Keratinocyte (primary cell): ENCODE data around the gene MACROH2A1. TPM values are rescaled to one million over a fixed set of nuclear protein-coding genes. Genes with fewer than 3 reads are reported as not detected.

Experiments used
- DNase-seq: peaks from one replicate; pipeline ENCODE4 v3.0.0-alpha.2; 2011; ENCODE audit warnings: low read depth, missing footprints, low spot score
- FAIRE-seq: peaks from 2 replicates; lab custom pipeline; 2011; peaks lifted over from hg19 to GRCh38; lab: Jason Lieb, UNC
- H2AFZ ChIP-seq: 2 replicates; pipeline ENCODE4 v1.6.0; 2012; ENCODE audit warnings: low read length, control low read depth, inconsistent platforms; ENCODE audit not compliant: control insufficient read depth
- H3K27ac ChIP-seq: 2 replicates; pipeline ENCODE4 v1.5.1; 2011; ENCODE audit warnings: low read length; ENCODE audit not compliant: control insufficient read depth, insufficient read depth
- H3K27me3 ChIP-seq: 3 replicates; pipeline ENCODE4 v1.6.0; 2011; ENCODE audit warnings: low read length; ENCODE audit not compliant: control insufficient read depth, insufficient read depth; ENCODE audit errors: extremely low read depth
- H3K36me3 ChIP-seq, 2 experiments: 2 replicates in 1 of 2; 3 replicates in 1 of 2; pipeline ENCODE4 v1.5.1; 2011; ENCODE audit warnings: low read length in 2 of 2, mild to moderate bottlenecking in 1 of 2; ENCODE audit not compliant: control insufficient read depth in 2 of 2, insufficient read depth in 2 of 2; ENCODE audit errors: extremely low read depth in 1 of 2
- H3K4me1 ChIP-seq: 3 replicates; pipeline ENCODE4 v1.5.1; 2011; ENCODE audit warnings: low read length; ENCODE audit not compliant: control insufficient read depth, insufficient read depth; ENCODE audit errors: extremely low read depth
- H3K4me2 ChIP-seq: 3 replicates; pipeline ENCODE4 v1.6.0; 2011; ENCODE audit warnings: low read depth, low read length; ENCODE audit not compliant: control insufficient read depth, insufficient read depth; ENCODE audit errors: extremely low read depth
- H3K4me3 ChIP-seq, 3 experiments: fragments of 200-600 bp in 1 of 3; sonication (generic) in 1 of 3; 2 replicates in 2 of 3; 3 replicates in 1 of 3; pipeline ENCODE4 v1.5.1; 2011 to 2016; ENCODE audit warnings: low read length in 3 of 3, mild to moderate bottlenecking in 3 of 3, control low read depth in 2 of 3, inconsistent platforms in 1 of 3, low read depth in 1 of 3, mixed read lengths in 1 of 3, mixed run types in 1 of 3, moderate library complexity in 1 of 3; ENCODE audit not compliant: control insufficient read depth in 2 of 3, insufficient read depth in 2 of 3; ENCODE audit errors: extremely low read depth in 1 of 3
- H3K79me2 ChIP-seq: 2 replicates; pipeline ENCODE4 v1.6.0; 2012; ENCODE audit warnings: low read length; ENCODE audit not compliant: control insufficient read depth, insufficient read depth
- H3K9ac ChIP-seq: 3 replicates; pipeline ENCODE4 v1.6.0; 2011; ENCODE audit warnings: low read length; ENCODE audit not compliant: control insufficient read depth, insufficient read depth; ENCODE audit errors: extremely low read depth
- H3K9me1 ChIP-seq: 3 replicates; pipeline ENCODE4 v1.6.0; 2011; ENCODE audit warnings: low read length; ENCODE audit not compliant: control insufficient read depth, insufficient read depth; ENCODE audit errors: extremely low read depth
- H3K9me3 ChIP-seq: 2 replicates; pipeline ENCODE4 v1.5.1; 2012; ENCODE audit warnings: low read depth, low read length; ENCODE audit not compliant: control insufficient read depth
- H4K20me1 ChIP-seq: 3 replicates; pipeline ENCODE4 v1.6.0; 2011; ENCODE audit warnings: low read length; ENCODE audit not compliant: control insufficient read depth, insufficient read depth; ENCODE audit errors: extremely low read depth
- EZH2 ChIP-seq: IDR thresholded peaks from one replicate; pipeline ENCODE4 v1.6.1; 2012; ENCODE audit warnings: inconsistent platforms, mild to moderate bottlenecking, low read length, moderate library complexity
- dilution Hi-C: fragments of 300-500 bp; cut with MboI; formaldehyde crosslinking; loops from one replicate; pipeline ENCODE4 v1.7.0; 2020; ENCODE audit warnings: low sequenced_read_pairs; ENCODE audit not compliant: extremely low pct_ligation_motif_present
- polyA plus RNA-seq, 5 experiments: library from polyadenylated mRNA; depleted of rRNA in 3 of 5; stranded (reverse) in 3 of 5; stranded (forward) in 1 of 5; unstranded in 1 of 5; fragments of >200 nt; gene quantifications; 1 replicate in 1 of 5; 2 replicates in 3 of 5; 3 replicates in 1 of 5; pipeline versions ENCODE4 v1.2.1 to v1.2.3, GENCODE V29; 2011 to 2012; ENCODE audit warnings: missing spikeins in 2 of 5, low read depth in 1 of 5, low replicate concordance in 1 of 5
- TF ChIP-seq, protein P1 (sequence below), 3 experiments: IDR thresholded peaks in 1 of 3; conservative IDR thresholded peaks in 1 of 3; optimal IDR thresholded peaks in 1 of 3; 2 replicates in 2 of 3; 3 replicates in 1 of 3; pipeline versions ENCODE3 to v1.5.1; 2011; ENCODE audit warnings: low read length in 3 of 3, mild to moderate bottlenecking in 3 of 3, moderate library complexity in 2 of 3, control low read depth in 1 of 3, inconsistent platforms in 1 of 3; ENCODE audit not compliant: insufficient read depth in 2 of 3; ENCODE audit errors: extremely low read depth in 1 of 3

The MACROH2A1 gene
- polyA plus RNA-seq, 1 donor (not counting 4 experiments of a cell fraction or from before 2014, with no cell fraction given): 208 TPM

DNA sequence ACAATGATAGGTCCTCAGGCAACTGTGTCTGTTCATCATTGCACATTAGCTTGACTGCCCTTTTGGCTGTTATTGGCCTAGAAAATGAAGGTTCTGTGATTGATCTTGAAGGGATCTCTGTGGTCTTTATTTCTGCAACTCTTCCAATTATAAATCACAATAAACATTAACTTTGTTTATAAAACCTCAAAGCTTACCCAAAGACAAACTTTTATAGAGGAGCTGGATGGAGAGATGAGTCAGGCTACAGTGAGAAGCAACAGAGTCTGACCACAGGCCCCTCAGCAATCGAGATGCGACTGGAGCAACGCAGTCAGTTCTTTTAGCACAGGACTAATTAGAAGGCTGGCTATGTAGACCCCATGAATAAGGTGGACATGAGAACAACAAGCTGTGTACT lies 5.3 kb downstream of the MACROH2A1 start:
- no peak overlapping the region for H3K4me3 ChIP-seq
- H2AFZ ChIP-seq: no peak overlapping the region
- no peak overlapping the region for H3K4me2 ChIP-seq
- H3K36me3 ChIP-seq: peaks cover 4 to 40% of the 10 kb centered on the region in 2 experiments
- no peak for FAIRE-seq
- H3K27me3 ChIP-seq: no peaks in the 10 kb centered on the region
- H3K9me1 ChIP-seq: peaks cover 23% of the 10 kb centered on the region
- dilution Hi-C loops: no loop called here
- DNase-seq: no peak
- H3K27ac ChIP-seq: no peak overlapping the region
- peaks cover 68% of the 10 kb centered on the region for H3K4me1 ChIP-seq
- no peaks in the 10 kb centered on the region for H3K9me3 ChIP-seq
- peaks cover 100% of the 10 kb centered on the region for H3K79me2 ChIP-seq
- no peak overlapping the region for H3K9ac ChIP-seq
- H4K20me1 ChIP-seq: peaks cover 35% of the 10 kb centered on the region
- TF ChIP-seq, protein P1, sequence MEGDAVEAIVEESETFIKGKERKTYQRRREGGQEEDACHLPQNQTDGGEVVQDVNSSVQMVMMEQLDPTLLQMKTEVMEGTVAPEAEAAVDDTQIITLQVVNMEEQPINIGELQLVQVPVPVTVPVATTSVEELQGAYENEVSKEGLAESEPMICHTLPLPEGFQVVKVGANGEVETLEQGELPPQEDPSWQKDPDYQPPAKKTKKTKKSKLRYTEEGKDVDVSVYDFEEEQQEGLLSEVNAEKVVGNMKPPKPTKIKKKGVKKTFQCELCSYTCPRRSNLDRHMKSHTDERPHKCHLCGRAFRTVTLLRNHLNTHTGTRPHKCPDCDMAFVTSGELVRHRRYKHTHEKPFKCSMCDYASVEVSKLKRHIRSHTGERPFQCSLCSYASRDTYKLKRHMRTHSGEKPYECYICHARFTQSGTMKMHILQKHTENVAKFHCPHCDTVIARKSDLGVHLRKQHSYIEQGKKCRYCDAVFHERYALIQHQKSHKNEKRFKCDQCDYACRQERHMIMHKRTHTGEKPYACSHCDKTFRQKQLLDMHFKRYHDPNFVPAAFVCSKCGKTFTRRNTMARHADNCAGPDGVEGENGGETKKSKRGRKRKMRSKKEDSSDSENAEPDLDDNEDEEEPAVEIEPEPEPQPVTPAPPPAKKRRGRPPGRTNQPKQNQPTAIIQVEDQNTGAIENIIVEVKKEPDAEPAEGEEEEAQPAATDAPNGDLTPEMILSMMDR (optimal IDR thresholded peaks at IDR 0.05 in 1 of 3, IDR thresholded peaks at IDR 0.05 in 1 of 3, conservative IDR thresholded peaks at IDR 0.05 in 1 of 3; ENCODE audit: extremely low read depth in 1 of 3, insufficient read depth in 2 of 3, low read length in 3 of 3): no peak
- TF ChIP-seq EZH2: no peak

DNA sequence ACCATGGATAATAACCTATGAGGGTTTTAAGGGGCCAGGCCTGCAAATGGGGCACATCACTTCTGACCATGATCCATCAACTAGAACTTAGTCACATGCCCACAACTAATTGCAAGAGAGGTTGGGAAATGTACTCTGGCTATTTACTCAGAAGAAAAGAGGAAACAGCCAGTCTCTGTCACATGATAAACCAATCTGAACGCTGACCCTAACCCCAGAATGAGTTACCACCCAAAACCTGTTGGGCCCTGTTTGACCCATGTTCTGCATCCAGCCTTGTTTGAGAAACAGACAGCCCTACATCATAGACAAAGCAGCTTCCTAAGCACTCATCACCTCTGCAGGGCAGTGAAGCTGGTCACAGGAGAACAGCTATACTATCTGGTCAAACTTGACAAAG lies 5.8 kb downstream of the MACROH2A1 start:
- peaks cover 73% of the 10 kb centered on the region for H3K4me1 ChIP-seq
- FAIRE-seq (no peak), DNase-seq (no peak)
- H3K27me3 ChIP-seq: no peaks in the 10 kb centered on the region
- H3K9ac ChIP-seq: no peak overlapping the region
- no peak overlapping the region for H3K4me3 ChIP-seq
- H3K4me2 ChIP-seq: no peak overlapping the region
- no peak overlapping the region for H2AFZ ChIP-seq
- H4K20me1 ChIP-seq: peaks cover 35% of the 10 kb centered on the region
- no peaks in the 10 kb centered on the region for H3K9me3 ChIP-seq
- dilution Hi-C loops: no loop called here
- no peak overlapping the region for H3K27ac ChIP-seq
- H3K36me3 ChIP-seq: peaks cover 4 to 44% of the 10 kb centered on the region in 2 experiments
- TF ChIP-seq, protein P1 (optimal IDR thresholded peaks at IDR 0.05 in 1 of 3, IDR thresholded peaks at IDR 0.05 in 1 of 3, conservative IDR thresholded peaks at IDR 0.05 in 1 of 3; ENCODE audit: extremely low read depth in 1 of 3, insufficient read depth in 2 of 3, low read length in 3 of 3): no peak
- no peak for TF ChIP-seq EZH2
- peaks cover 23% of the 10 kb centered on the region for H3K9me1 ChIP-seq
- peaks cover 99% of the 10 kb centered on the region for H3K79me2 ChIP-seq
